Right kidney (tissue), 1 donor: ENCODE results near the gene HIGD1C.
A peak's percentile ranks its signal among the peaks of the same experiment; 100 is the strongest.
"Not testable (repeated sequence)": the region's sequence is repeated elsewhere in the genome, so short reads cannot be mapped to it uniquely, and the experiment has no call there.

Source experiments
- DNase-seq: peaks from one replicate; pipeline ENCODE4 v3.0.0-alpha.2; 2016

Gene HIGD1C

DNA sequence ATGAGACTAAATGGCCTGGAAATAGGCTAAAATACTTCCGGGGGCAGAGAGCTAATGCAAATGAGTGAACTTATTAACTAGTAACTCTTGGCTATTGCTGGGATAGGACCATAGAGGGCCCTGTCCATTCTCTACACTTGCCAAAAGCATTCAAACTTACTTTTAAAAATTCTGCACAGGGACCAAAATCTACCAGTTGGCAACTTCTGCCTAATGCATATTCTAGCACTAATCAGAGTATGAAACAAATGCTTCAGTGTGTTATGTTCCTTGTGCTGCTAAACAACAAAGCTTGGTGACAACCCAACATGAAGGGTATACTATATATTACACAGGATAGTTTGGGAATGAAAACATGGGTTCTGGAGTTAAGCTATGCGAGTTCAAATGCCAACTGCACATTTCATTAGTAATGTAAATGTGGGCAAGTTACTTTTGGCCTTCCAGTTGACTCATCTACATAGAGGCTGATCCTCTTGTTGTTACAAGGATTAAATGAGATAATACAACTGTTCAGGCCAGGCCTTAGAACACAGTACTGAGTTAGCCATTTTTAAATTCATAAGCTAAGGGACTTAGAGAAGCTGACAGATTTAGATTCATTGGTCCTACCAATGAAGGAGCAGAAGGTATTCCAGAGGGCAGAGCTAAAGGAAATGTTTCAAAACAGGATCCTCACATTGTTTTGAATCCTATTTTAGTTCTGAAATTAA is 32.4 kb downstream of the HIGD1C start:
- no peak for DNase-seq

GRCh38 chr12:50985322-50985721 is 33.0 kb downstream of the HIGD1C start:
- DNase-seq, result no peak

DNA sequence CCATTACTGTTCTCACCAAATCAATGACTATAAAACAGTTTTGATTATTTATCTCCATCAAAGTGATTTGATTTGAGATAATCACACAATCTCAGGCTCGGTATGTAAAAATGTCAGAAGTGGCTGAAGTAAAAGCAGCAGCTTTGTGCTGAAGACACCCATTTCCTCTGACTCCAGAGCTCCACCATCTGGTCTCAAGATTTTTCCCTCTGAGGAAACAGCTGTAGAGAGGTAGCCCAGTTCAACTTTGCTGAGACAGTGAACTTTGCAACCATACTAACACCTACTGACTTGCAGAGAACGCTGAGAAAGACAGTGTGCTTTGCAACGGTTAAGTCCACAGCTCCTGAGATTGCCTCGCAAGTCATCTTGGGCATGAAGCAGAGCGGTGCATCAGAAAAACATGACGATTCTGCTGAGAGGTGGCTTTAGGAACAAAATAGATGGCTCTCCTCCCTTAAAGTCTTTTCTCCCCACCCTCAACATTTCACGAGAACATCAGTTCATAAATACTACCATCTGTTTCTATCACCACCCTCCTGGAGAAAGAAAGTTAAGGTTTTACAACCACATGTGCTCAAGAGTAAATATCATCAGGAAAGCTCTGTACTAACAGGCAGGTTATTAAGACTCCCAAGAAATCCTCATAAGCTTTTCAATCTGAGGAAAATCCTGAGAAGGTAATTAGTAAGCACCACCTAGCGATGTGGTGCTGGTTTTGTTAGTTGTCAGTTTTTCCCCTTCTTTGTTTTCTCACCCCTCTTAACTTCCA is 34.8 kb downstream of the HIGD1C start:
- DNase-seq, result peak; percentile 29

GRCh38 chr12:50988051-50988450 is 35.7 kb downstream of the HIGD1C start:
- DNase-seq, result no peak

- no peak for DNase-seq
These were observed 36.5 kb downstream of the HIGD1C start for GRCh38 chr12:50988871-50989270.

DNA sequence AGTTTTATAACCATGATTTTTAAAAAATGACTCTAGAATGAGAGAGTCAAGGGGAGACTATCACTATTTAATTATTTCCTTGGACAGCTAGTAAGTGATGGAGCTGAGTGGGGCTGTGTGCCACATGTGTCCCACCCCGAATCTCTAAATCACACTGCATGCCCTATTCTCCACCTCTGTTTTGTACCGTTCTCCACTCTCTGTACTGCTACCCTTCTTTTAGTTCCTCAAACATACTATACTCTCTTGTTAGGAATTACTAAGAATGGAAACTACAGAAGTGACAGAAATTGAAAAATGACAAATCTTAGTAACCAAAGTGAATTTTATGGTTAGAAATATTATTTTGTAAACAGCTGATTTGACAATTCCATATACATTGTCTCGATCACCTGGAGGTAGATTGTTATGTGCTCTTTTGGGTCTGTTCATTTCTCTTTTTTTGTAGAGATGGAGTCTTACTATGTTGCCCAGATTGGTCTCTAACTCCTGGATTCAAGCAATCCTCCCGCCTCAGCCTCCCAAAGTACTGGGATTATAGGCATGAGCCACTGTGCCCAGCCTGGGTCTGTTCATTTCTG is 37.9 kb downstream of the HIGD1C start:
- DNase-seq, result no peak

- no peak for DNase-seq
These were observed 38.4 kb downstream of the HIGD1C start for GRCh38 chr12:50990791-50991190.

DNA sequence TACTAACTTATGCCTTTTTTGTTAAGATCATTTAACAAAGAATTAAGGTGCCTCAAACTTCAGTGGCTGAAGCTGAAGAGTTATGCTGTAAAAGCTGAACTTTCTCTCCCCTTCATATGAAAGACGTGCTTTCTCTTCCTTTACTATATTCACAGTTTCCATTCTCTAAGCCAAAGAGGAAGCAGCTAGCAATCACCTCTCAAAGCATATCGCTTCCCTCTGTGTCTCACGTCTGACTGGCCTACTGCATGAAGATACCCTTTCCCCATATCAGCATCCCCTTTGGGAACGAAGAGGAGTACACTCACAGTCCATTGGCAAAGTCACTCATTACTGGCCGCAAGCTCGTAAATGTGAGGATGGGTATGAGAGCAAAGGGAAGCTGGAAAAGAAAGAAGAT is 38.9 kb downstream of the HIGD1C start:
- no peak for DNase-seq

- DNase-seq, result no peak
These were observed 40.5 kb downstream of the HIGD1C start for GRCh38 chr12:50992819-50993218.

GRCh38 chr12:50999093-50999492 is 46.7 kb downstream of the HIGD1C start:
- no peak for DNase-seq

GRCh38 chr12:51000245-51000644 is 47.9 kb downstream of the HIGD1C start:
- no peak for DNase-seq

- no peak for DNase-seq
These were observed 49.5 kb downstream of the HIGD1C start for GRCh38 chr12:51001799-51002198.

DNA sequence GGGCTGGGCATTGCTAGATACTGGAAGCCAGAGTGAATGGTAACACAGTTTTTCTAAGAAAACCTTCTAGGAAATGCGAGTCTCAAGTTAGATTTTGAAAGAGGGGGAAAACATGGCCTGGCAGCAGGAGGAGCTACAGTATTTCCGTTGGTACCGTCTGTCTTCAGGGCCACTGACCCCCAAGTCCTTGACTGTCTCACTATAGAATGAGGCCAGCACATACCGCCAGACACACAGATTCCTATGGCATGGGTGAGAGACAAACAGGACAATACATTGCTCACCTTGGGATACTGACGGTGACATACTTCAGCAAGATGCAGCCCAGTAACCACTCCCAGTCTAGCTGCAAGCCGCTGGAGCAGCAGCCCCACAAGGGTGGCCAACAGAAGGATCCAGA is 52.2 kb downstream of the HIGD1C start:
- DNase-seq, result no peak

DNA sequence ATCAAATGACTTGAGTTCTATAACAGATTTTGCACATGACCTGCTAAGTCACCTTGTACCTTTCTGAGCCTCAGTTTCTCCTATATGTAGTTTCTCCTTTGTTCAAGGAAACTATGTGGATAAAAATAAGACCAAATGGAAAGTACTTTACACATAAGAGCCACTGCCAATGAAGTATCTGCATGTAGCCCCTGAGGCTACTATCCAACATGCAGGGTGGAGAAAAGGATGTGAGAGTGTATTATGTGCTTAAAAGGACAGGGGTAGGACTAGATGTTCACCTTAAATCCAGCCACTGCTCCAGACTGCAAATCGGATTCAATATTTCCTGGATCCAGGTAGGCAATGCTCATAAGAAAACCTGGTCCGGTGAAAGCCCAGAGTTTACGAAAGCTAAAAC is 52.7 kb downstream of the HIGD1C start:
- DNase-seq, result no peak

DNA sequence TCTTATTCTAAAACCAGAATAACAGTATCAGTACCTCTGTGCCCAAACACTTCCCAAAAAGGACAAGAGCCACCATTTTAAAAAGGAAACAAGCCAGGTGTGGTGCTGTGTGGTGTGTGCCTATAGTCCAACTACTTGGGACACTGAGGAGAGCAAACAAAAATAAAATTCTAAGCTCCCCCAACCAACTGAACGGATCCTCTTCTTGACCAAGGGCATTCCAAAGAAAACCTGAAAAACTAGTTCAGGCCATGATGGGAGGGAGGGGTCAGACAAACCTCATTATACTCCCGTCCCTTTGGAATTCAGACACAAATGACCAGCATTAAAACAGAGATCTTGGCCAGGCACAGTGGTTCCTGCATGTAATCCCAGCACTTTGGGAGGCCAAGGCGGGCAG is 53.3 kb downstream of the HIGD1C start:
- no peak for DNase-seq

DNA sequence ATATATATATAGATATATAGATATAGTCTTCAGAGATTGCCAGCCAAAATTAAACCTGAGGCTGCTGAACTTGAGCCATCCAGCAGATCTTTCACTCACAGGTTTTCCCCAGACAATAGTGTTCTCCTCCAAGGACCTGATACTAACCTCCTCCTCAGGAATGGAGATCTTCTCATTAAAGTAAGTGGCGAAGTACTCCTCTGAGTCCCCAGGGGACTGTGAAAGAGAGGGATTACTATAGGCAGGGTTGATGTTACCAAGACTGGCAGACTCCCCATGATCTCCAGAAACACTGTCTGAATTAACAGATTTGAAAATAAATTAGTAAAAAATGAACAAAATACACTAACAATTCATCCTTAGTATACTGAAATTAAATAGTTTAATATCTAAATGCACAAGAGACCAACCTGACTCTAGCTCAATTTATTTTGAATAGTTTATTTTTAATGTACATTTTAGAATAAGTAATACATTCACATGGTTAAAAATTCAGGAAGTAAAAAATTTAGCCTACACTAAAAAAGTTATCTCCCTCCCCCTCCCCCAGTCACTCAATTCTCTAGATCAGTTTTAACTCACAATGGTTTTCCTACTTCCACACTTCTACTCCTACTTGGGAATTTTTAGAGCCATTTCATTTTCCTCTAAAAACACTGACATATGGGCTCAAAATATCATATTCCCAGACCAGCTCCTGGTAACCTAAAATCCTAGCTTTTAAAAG is 56.1 kb downstream of the HIGD1C start:
- no peak for DNase-seq

DNA sequence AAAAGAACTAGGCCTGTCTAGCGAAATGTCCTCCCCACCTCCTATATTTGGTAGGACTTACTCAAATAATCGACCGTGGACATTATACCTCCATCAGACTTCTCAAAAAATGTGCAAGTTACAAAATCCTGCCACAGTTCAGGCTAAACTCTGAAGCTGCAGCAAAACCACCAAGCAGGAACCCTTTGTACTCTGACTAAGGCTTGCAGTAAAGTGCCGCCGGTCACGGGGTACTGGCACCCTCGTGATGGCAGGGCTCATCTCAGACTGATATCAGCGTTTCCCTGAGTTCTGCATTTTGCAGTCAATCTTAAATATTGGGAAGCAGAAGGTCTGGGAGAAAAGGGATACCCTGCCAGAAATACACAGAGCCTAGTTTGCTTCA is 56.7 kb downstream of the HIGD1C start:
- DNase-seq, result no peak

- no peak for DNase-seq
These were observed 59.6 kb downstream of the HIGD1C start for GRCh38 chr12:51011955-51012354.

GRCh38 chr12:51012570-51013236 is 60.4 kb downstream of the HIGD1C start:
- no peak for DNase-seq

- no peak for DNase-seq
These were observed 61.1 kb downstream of the HIGD1C start for GRCh38 chr12:51013441-51013840.

GRCh38 chr12:51014467-51014866 is 62.1 kb downstream of the HIGD1C start:
- not testable (repeated sequence) for DNase-seq

DNA sequence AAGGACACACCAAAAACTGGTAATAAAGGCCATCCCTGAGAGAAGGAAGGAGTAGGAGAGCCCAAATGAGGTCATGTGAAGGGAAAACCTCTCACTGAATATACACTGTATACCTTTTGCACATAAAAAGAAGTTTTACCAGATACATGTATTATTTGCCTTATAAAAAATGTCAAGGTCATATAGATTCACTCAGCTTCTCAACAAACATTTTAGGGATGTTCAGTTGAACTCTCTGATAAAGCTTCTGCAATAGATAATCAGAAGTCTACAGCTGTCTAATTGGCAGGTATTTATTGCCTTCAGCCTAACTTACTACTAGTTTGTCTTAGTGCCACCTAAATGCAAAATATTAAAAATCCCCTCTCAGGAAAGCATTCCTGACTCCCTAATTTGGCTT is 65.1 kb downstream of the HIGD1C start:
- DNase-seq, result no peak
